Osteocyte (in vitro differentiated cells): ENCODE data around the gene CTTNBP2. TPM values are rescaled to one million over a fixed set of nuclear protein-coding genes. Genes with fewer than 3 reads are reported as not detected.

ENCODE experiments used
- DNase-seq: peaks from one replicate; pipeline ENCODE4 v3.0.0; 2021; ENCODE audit warnings: mixed read lengths; ENCODE audit not compliant: unreplicated experiment; ENCODE audit errors: extremely low spot score
- H3K27ac Mint-ChIP-seq: one replicate; pipeline ENCODE4 v1.8.0; 2021; ENCODE audit warnings: mild to moderate bottlenecking, mixed read lengths; ENCODE audit not compliant: unreplicated experiment
- H3K27me3 Mint-ChIP-seq: one replicate; pipeline ENCODE4 v1.8.0; 2021; ENCODE audit warnings: mixed read lengths; ENCODE audit not compliant: unreplicated experiment
- H3K36me3 Mint-ChIP-seq: one replicate; pipeline ENCODE4 v1.8.0; 2021; ENCODE audit warnings: mixed read lengths; ENCODE audit not compliant: unreplicated experiment
- H3K4me1 Mint-ChIP-seq: one replicate; pipeline ENCODE4 v1.8.0; 2021; ENCODE audit warnings: mixed read lengths; ENCODE audit not compliant: unreplicated experiment
- H3K4me3 Mint-ChIP-seq: one replicate; pipeline ENCODE4 v1.8.0; 2021; ENCODE audit warnings: mild to moderate bottlenecking, moderate library complexity, mixed read lengths; ENCODE audit not compliant: unreplicated experiment
- H3K9me3 Mint-ChIP-seq: one replicate; pipeline ENCODE4 v1.8.0; 2021; ENCODE audit warnings: mixed read lengths; ENCODE audit not compliant: unreplicated experiment
- total RNA-seq: library from RNA; stranded (reverse); gene quantifications from 2 replicates; pipeline ENCODE4 v1.2.1, GENCODE V29; 2021
- TF ChIP-seq, protein P1 (sequence below): fragments of 200-600 bp; sonication (generic); IDR thresholded peaks from 2 replicates; pipeline ENCODE4 v1.5.0; 2021; ENCODE audit warnings: antibody characterized with exemption, mild to moderate bottlenecking, moderate library complexity

The CTTNBP2 gene
- total RNA-seq, 1 donor from 2014 or later, result 2.3 TPM

DNA sequence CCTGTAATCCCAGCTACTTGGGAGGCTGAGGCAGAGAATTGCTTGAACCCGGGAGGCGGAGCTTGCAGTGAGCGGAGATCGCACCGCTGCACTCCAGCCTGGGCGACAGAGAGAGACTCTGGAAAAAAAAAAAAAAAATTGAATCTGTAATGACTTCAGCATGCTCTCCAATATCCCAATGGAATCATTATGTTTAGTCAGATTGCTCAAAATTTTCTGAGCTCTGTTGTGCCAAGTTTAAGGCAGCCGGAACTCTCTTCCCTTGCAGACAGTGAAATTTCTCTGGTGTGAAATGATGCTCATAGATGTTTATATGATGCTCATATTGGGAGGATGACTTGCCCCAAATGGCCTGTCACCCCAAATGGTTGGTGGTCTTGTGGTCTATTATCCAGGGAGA is 180.9 kb downstream of the CTTNBP2 start:
- no peak for DNase-seq
- no peak overlapping the region for H3K27ac Mint-ChIP-seq
- no peaks in the 10 kb centered on the region for H3K9me3 Mint-ChIP-seq
- H3K36me3 Mint-ChIP-seq, result no peaks in the 10 kb centered on the region
- TF ChIP-seq, protein P1, sequence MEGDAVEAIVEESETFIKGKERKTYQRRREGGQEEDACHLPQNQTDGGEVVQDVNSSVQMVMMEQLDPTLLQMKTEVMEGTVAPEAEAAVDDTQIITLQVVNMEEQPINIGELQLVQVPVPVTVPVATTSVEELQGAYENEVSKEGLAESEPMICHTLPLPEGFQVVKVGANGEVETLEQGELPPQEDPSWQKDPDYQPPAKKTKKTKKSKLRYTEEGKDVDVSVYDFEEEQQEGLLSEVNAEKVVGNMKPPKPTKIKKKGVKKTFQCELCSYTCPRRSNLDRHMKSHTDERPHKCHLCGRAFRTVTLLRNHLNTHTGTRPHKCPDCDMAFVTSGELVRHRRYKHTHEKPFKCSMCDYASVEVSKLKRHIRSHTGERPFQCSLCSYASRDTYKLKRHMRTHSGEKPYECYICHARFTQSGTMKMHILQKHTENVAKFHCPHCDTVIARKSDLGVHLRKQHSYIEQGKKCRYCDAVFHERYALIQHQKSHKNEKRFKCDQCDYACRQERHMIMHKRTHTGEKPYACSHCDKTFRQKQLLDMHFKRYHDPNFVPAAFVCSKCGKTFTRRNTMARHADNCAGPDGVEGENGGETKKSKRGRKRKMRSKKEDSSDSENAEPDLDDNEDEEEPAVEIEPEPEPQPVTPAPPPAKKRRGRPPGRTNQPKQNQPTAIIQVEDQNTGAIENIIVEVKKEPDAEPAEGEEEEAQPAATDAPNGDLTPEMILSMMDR, result no peak
- H3K27me3 Mint-ChIP-seq, result peaks cover 9% of the 10 kb centered on the region
- no peaks in the 10 kb centered on the region for H3K4me1 Mint-ChIP-seq
- H3K4me3 Mint-ChIP-seq, result no peak overlapping the region

DNA sequence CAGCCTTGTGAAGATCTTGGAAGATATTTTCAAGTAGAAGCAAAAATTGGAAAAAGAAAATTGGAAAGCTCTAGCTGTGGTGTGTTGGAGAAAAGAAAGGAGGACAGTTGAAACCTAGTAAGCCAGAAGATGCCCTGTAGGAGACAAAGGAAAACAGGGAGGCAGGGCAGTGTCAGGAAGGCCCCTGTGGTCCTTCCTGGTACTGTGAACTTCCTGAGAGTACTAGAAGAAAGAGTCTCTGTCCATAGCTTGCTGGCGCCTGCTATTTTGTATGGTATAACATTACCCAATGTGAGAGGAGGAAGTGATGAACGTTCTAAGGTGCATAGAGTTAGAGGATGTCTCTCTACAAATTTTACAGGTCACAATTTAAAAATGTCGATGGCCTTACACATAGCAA is 183.1 kb downstream of the CTTNBP2 start:
- Mint-ChIP-seq H3K4me1 (no peaks in the 10 kb centered on the region), H3K36me3 (no peaks in the 10 kb centered on the region), H3K4me3 (no peak overlapping the region), H3K9me3 (no peaks in the 10 kb centered on the region), H3K27ac (no peak overlapping the region), H3K27me3 (peaks cover 11% of the 10 kb centered on the region)
- TF ChIP-seq, protein P1, result no peak
- DNase-seq, result no peak

DNA sequence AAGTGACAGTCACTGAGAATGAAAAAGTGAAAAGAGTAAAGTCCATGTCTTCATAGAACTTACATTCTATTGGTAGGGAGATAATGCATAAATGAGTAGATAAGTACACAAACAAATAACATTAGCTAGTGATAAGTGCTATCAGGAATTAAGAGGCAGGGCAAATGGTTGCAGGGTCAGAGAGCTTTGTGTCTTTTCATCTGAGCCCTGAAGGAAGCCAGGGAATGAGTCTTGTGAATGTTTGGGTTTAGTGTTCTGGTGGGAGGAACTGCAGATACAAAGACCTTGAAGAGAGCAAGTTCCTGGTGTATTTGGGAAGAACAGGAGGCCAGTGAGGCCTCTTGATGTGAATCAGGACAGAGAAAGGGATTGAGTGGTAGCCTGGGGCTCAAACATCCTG is 183.8 kb downstream of the CTTNBP2 start:
- no peaks in the 10 kb centered on the region for H3K36me3 Mint-ChIP-seq
- no peaks in the 10 kb centered on the region for H3K4me1 Mint-ChIP-seq
- H3K27me3 Mint-ChIP-seq, result peaks cover 9% of the 10 kb centered on the region
- H3K9me3 Mint-ChIP-seq, result no peaks in the 10 kb centered on the region
- H3K27ac Mint-ChIP-seq, result no peak overlapping the region
- no peak for DNase-seq
- TF ChIP-seq, protein P1, result no peak
- H3K4me3 Mint-ChIP-seq, result no peak overlapping the region

DNA sequence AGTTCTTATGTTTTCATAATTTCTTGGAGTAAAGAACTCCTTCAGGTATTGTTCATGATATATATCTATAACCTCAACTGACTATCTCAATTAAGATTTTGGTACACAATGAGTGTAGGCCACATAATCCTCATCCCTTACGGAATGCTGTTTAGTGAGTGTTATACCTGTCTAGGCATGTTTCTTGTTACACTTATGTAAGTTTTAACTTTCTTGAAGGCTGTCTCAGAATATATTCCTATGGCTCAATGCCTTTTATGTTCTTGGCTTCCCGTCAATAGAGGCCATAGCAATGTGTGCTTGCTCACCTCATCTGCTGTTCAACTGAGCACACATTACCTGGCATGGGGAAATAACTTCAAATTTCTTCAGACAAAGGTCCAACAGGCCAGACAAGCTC is 185.1 kb downstream of the CTTNBP2 start:
- Mint-ChIP-seq H3K4me1 (no peaks in the 10 kb centered on the region), H3K27me3 (peaks cover 7% of the 10 kb centered on the region), H3K36me3 (no peaks in the 10 kb centered on the region), H3K27ac (no peak overlapping the region), H3K9me3 (no peaks in the 10 kb centered on the region), H3K4me3 (no peak overlapping the region)
- no peak for DNase-seq
- TF ChIP-seq, protein P1, result no peak

DNA sequence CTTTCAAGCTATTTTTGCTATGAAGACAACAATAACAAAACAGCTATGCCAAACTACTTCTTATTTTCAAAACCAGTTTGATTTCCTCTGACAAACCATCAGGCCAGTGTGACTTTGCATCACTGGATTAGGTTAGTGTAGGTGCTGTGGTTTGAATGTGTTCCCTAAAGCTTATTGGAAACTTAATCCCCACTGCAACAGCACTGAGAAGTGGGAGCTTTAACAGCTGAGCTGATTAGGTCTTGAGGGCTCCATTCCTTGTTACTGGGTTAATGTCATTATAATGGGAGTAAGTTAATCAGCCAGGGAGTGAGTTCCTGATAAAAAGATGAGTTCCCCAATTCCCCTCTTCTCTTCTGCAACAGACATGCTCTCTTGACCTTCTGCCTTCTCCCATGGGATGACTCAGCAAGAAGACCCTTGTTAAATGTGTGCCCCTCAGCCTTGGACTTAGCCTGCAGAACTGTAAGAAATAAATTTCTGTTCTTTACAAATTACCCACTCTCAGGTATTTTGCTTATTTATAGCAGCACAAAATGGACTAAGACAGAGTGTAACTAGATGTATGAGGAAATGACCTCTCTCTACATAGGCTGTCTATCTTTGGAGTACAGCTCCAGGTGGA is 186.8 kb downstream of the CTTNBP2 start:
- no peak for DNase-seq
- Mint-ChIP-seq H3K9me3 (no peaks in the 10 kb centered on the region), H3K27ac (no peak overlapping the region), H3K27me3 (peaks cover 10% of the 10 kb centered on the region), H3K4me3 (no peak overlapping the region), H3K4me1 (no peaks in the 10 kb centered on the region), H3K36me3 (no peaks in the 10 kb centered on the region)
- TF ChIP-seq, protein P1, result no peak
